Measurements from ENCODE around the gene LMX1A.

Gene LMX1A

DNA sequence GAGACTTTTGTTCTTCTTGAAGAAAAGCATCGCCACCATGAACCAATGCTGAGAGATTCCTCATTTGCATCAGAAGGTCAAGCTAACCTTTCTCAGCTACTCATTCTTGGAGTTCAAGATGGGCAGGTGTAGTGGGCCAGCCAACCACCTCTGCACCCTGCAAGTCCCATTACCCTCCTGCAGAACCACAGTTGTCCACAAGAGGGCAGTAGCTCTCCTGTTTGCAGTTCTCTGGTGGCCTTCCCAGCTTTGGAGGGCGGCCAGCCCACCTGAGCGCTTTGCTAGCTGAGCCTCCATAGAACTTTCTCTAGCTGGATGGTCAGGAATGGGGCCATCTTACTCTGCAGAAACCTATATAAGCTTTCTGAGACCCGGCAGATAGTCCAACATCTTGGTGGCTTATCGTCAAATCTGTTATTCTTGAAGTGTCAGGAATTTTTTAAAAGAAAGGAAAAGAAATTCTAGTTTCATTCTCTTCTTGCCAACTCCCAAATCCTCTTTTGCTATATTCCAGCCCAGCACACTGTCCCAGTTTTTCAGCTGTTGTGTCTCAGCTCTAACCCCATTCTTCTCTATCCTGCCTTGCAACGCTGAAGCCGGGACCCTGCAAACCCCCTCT lies 11.0 kb upstream of the LMX1A start:
- DNase-seq (ENCODE audit: low read depth): peak; percentile 76

DNA sequence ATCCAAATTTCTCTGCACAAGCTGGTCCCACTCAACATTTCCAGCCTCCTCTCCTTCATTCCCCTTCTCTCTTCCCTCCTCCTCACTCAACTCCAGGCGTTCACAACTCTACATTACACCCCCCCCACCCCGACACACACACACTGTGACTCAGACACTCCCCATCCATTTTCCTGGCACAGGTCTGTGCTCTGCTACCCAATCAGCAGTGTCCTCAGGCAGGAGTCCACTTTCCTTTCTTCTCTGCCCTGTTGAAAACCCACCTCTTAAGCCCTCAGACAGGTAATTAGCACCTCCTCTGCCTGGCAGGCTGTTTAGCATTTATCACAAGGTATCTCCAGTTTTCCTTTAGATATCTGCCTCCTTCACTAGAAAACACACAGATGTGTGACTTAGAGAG lies 8.8 kb upstream of the LMX1A start:
- DNase-seq (ENCODE audit: low read depth): no peak

DNA sequence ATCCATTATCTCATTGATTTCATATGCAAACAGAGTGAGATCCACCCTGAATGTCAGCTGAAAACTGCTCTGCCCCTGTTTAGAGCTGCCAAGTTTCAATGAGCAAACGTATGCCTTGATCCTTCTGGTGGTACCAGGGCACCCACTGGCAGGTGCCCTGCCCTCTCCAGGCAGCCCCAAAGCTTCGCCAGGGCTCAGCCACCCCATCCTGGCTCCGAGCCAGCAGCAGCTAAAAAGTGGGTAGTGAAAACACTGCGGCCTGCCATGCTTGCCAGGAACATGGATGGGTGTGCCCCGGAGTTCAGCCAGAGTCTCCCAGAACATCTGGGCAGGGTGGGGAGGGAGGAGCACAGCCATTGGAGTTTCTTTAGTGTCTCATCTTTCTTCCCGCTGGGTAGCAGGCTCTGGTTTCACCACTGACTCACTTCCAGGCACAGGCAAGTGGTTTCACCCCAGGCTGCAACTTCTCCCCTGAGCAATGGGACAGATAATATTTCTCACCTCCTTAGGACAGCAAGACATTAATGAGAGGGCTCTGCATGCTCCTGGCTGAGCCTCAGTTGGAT lies 8.1 kb upstream of the LMX1A start:
- DNase-seq (ENCODE audit: low read depth): no peak

DNA sequence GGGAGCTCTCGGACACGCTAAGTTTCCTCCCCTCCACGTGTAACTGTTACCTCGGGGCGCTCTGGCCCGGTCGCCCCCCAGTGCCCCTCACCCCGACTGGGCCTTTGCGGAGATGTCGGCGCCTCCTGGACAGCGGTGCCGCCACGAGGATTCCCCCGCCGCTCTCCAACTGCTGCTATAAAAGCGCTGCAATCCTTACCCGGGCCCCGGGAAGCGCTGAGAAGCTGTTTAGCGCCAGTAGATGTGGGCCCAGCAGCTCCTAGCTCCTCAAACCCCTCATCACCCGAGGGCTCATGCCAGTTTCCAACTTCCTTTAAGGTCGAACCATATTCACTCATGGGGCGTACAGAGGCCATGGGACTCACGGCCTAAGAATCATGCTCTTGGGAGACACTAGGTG lies 361 bp upstream of the LMX1A start:
- no peak for DNase-seq (ENCODE audit: low read depth)

DNA sequence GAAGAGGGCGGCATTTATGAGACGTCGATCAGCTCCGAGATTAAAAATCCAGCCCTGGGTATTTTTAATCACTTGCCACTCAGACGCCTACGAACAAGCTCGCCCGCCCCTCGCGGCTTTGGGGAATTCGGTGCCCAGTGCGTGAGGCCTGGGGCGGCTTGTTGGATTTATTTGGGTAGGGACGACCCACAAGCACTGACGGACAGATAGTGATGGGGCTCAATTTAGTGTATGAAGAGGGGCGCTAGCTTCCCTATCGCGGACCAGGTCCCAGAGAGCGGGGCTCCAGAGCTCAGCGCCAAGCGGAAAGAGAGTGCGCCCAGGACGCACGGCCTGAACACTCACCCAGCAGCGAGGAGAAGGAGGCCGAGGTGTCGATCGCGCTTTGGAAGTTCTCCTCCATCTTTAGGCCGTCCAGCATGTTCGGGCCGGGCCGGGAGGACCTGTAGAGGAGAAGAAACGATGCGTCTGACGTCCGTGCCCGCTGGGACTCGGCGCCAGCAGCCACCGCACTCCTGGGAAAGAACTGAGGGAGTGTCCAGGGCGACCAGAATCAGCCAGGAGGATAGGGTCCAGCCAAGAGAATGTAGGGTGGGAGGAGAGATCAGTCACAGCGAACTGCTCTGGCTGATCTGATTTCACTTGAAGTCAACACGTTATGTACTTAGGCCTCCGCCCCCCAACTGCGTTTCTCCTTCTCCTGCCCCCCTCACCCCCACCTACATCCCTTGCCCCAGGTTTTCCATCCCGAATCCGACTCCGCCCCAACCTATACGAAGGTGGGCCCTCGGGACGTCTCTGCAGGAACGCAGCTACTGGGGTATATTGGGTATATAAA lies 1.2 kb downstream of the LMX1A start:
- no peak for DNase-seq (ENCODE audit: low read depth)

DNA sequence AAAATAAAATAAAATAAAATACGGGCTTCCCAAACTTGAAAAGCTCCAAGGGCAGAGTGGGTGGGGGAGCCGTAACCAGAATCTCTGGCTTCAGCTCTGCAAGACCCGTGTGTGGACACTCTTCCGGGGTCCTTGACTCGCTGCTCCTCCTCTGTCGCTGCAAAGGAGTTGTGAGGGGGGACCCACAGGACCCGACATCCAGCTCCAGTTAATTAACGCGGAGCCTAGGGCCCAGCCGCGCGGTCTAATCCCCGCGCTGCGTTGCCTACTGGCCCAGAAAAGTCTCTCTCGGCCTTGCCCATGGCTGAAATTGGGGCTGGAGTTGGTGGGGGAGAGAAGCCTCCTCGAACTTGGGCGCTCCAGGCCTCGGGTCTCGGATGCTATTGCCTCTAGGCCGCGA lies 1.8 kb downstream of the LMX1A start:
- DNase-seq (ENCODE audit: low read depth): no peak

DNA sequence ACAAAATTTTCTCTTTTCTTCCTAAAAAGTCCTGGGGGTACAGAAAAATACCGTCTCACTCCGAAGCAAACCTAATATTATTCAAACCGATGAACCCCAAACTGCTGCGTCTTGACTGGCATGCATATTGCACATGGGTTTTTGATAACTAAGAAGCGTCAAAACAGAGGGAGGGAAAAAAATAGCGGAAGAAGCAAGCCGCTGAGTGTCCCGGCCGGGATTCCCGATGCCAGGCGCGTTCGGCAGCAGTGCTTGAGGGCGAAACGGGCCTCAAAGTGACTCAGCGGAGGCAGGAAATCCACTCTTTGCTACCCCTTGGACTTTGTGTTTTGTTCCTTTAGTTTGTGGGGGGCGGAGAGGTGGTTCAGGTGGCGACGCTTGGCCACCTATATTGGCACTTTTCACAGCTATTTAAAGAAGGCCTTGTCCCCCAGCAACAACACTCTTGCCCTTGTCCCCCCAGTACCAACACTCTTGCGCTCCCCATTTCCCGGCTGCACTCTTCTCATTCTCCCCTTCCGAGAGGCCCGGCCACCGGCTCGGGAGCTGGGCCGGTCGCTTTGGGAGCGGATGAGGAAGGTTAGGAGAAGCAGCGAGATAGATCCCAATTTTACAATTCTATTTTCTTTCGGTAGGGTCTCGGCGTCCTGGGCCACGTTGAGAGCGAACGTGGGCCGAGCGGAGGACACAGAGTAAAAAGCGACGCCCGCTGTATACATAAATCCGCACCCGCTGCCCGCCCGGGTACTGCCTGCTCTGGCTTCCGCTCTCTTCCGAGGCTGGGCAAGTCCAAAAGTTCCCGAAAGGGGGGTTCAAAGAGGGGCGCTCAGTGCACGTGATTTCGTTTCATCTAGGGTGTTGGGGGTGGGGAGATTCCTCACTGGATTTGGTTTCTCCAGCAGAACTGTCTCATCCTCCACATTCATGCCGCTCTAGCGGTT lies 2.5 kb downstream of the LMX1A start:
- no peak for DNase-seq (ENCODE audit: low read depth)

DNA sequence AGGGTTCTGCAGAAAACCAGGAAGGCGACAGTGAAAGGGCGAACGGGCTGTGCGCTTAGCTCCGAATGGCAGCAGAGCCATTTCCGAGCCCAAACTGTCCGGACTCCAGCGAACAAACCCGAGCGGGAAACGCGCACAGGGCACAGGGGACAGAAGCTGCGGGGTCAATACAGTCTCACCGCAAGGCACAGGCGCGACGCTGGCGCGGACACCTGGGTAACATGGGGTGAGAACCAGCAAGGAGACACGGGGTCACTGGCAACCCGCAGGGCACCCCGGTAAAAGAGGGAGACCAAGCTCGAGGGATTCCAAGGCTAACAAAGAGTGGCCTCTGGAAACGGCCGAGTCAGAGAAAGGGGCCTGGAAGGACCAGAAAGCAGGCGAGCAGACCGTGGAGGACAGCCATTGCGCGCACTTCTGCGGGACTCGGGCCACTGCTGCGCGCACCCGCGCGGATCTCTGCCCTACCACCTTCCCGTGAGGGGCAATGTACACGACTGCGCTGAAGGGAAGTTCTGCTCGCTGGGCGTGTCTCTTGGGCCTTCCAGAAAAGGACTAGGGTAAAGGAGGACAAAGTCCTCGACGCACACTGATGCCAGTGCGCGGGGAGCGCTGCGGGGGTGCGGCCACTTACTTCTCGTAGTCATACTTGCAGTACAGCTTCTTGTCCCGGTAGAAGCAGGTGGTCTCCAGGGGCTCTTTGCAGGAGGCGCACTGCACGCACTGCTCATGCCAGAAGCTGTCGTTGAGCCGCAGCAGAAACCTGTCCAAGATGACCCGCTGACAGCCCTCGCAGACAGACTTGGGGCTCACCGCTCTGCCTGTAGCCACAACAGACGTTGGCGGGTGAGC lies 3.8 kb downstream of the LMX1A start:
- no peak for DNase-seq (ENCODE audit: low read depth)

DNA sequence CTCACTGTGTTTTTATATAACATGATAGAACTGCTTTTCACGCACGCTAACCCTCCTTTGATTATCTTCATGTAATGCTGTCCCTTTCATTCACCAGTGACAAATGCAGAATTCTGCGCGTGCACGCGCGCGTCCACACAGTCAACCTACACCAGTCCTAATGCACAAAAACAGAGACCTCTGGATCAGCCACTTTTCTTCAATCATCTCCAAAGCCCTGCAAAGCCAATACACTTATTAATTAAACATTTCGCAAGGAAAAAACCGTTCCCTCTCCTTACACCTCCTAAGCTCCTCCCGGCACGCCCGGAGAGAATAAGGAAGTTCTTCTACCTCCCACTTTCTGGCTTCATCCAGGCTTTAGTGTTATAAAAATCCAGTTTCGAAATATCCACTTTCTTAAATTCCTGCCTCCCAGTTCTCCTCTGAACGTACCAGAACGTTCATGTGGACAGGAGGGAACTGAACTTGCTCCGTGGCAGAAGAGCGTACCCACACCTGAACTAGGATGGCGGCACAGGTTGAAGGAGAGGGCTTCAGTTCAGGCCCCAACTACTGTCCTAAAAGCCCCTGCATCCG lies 4.6 kb downstream of the LMX1A start:
- DNase-seq (ENCODE audit: low read depth): no peak

DNA sequence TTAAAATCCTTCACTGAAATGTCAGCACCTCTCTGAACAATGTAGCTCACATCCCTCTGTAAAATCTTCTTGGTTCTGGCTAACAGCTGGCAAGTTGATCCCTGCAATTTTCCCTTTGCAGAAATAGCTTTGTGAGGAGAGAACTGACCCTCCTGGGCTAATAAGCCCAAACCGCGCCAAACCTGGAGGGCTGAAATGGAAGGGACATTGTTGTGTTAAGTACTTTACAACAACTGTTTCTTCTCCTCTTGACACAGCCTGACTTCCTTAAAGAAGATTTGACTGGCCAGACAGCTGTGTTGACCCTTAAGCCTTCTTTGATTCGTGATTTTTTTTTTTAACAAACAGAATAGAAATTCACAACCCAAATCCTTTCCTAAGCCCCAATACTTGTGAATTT lies 5.7 kb downstream of the LMX1A start:
- no peak for DNase-seq (ENCODE audit: low read depth)

DNA sequence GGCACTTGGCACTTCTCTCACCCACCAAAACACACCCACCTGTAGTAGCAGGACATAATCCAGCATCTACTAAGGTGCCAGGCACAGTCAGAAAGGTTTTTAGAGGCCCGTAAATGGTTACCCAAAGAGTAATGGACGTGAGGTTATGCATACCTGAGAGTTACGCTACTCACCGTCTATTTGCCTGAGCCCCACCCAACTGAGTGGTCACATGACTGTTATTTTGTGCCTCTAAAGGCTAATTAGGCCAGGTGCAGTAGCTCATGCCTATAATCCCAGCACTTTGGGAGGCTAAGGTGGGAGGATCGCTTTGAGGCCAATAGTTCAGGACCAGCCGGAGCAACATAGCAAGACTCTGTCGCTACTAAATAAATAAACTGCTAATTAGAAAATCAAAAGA lies 11.0 kb downstream of the LMX1A start:
- no peak for DNase-seq (ENCODE audit: low read depth)

DNA sequence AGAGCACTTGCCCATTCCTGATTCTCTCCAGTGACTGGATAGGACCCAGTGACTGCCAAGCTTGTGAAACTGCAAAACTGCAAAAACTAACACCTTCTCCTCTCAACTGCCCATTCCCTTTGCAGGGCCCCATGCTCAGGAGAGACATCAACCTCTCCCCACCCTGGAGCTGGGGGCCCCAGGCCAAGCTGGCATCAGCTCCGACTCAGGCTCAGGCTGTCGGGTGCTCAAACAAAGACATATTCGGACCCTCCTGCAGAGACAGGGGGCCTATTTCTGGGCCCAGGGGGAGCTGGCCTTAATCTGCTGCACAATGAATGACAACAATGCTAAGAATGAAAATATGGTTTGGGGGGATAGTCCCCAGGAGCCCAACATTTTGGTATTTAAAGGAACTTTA lies 11.8 kb downstream of the LMX1A start:
- no peak for DNase-seq (ENCODE audit: low read depth)

DNA sequence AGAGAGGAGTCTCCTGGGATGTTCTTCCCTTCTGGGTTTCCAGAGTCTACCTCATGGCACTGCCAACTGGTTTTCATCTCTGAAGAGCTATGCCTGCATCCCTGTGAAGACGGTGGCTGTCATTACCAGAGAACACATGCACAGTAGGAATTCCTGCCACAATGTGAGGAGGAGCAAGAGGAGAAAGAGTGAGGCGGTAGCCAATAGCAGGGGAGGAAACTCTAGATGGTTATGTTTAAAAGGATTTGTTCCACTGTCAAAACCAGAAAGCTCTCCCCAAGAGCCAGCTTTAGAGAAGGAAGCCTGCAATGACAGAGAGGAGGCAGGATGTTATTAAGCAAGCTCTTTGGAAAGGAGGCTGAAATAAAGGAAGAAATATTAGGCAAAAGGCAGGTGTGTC lies 12.3 kb downstream of the LMX1A start:
- DNase-seq (ENCODE audit: low read depth): no peak

DNA sequence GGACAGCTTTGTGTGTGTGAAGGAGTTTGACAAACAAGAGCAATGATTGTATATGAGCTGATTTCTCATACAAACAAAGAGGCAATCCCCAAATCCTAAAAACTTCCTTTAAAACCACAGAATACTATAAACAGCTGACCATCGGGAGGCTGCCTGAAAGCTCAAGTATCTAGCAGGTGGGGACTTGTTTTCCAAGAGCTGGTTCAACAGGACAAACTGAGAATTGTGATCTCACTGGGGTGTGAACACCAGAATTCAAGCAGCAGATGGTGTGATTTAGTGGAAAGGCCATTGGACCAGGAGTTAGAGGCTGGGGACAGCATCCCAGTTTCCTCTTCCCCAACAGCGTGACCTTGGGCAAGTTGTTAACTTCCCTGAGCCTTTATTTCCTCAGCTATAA lies 13.9 kb downstream of the LMX1A start:
- no peak for DNase-seq (ENCODE audit: low read depth)

DNA sequence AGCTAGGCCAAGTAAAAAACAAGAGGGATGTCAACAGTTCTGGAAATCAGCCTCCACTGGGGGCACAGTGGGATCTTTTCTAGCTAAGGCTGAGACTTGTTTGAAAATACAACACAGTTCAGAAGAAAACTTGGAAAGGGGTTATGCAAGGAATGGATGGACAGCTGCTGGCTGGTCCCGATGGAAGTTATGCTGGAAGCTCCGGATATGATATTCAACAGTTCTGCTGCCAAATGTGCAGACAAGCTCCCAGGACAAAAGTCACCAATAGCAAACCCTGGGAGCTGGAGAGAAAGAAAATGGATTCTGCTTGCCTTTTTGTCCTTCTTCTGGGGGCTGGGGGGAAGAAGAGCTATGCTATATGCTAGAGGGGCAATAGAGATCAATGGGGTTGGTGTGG lies 14.3 kb downstream of the LMX1A start:
- DNase-seq (ENCODE audit: low read depth): no peak

DNA sequence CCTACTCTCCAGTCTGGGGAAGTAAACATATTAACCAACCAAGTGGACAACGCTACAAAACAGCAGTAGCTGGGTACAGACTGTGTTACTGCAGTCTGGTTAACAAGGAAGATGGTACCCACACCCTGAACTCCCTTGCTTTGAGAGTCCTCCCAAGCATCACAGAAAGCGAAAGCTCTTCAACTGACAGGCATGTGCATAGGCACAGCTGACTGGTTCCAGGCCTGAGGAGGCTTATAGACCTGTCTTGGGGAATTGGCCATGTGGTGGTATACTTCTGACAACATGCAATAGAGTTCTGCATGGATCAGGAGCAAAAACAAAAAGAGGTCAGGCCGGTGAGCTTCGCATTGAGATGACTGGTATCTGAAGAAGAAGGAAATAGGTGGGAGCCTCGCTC lies 17.4 kb downstream of the LMX1A start:
- DNase-seq (ENCODE audit: low read depth): no peak

DNA sequence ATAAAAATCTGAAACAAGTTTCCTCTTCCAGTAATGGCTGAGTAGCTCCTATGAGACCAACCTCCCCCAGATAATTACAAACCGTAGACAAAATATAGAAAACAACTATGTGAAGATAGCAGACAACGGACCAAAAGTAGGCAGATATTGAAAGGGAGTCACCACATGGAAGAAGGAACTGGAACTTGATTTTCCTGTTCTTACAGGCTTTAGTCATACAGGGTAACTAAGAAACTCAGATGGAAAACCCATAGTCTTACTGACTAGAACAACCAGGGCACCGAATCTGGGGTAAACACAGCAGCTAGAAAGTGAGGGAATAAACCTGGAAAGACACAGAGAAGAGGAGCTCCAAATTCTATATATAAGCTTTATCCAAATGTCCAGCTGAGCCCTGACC lies 26.0 kb downstream of the LMX1A start:
- DNase-seq (ENCODE audit: low read depth): no peak

DNA sequence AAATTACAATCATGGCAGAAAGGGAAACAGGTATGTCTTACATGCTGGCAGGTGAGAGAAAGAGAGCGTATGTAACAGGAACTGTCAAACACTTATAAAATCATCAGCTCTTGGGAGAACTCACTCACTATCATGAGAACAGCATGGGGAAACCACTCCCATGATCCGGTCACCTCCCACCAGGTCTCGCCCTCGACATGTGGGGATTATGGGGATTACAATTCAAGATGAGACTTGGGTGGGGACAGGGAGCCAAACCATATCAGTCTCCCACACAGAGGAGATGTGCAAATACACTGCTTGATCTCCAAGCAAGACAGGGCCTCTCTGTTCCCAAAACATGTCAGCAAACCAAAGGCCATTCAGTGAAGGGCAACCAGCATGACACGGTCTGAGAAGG lies 27.4 kb downstream of the LMX1A start:
- DNase-seq (ENCODE audit: low read depth): no peak

DNA sequence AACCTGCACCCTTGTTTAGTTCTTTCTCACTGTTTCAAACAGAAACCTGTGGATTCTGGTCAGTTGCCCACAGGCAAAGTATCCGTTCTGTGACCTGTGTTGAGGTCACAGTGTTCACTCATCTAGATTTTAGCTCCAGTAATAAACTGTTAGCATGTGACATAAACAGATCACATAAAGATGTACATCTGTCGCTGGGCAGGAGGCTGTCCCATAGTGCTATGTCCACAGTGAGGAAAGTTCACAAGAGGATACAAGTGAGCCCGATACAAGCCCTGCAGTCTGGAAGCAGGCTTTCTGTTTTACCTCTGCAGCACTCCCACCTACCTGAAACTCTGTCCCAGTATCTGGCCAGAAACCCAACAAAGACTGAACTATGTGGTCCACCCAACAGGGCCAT lies 28.4 kb downstream of the LMX1A start:
- no peak for DNase-seq (ENCODE audit: low read depth)

DNA sequence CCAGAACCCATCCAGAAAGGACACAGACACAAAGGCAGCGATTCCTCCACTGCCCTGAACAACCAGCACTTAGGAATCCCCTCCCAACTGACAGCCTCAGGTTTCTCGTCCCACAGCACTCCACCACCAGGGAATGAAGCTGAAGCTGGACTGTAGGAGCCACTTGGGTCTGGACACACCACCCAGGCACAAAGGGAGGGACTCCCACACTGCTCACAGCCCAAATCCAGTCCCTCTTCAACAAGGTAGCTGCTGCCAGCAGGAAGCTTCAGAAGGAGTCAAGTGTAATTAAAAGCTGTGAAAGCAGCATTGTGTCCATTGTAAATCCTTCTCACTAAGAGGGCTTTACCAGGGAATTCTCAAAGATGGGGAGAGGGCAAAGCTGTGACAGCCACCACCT lies 29.0 kb downstream of the LMX1A start:
- no peak for DNase-seq (ENCODE audit: low read depth)

Measured in stimulated activated CD8-positive, alpha-beta memory T cell treated with anti-CD3 and anti-CD28 coated beads, Interleukin-15, amount 100 ng/mL, for 1 hour (primary cell).